Kidney epithelial cell (primary cell): ENCODE data around the gene KCNV2. TPM values are rescaled to one million over a fixed set of nuclear protein-coding genes. Genes with fewer than 3 reads are reported as not detected.

Experiments
- DNase-seq: peaks from one replicate; pipeline ENCODE4 v3.0.0-alpha.2; 2010; ENCODE audit warnings: low read depth
- H3K27me3 ChIP-seq: 2 replicates; pipeline ENCODE4 v1.6.0; 2011; ENCODE audit warnings: low read length; ENCODE audit not compliant: control insufficient read depth, insufficient read depth
- H3K36me3 ChIP-seq: 2 replicates; pipeline ENCODE4 v1.5.1; 2011; ENCODE audit warnings: low read length; ENCODE audit not compliant: control insufficient read depth, insufficient read depth
- H3K4me3 ChIP-seq: 2 replicates; pipeline ENCODE4 v1.5.1; 2011; ENCODE audit warnings: low read depth, mild to moderate bottlenecking, control low read depth, low read length
- CTCF ChIP-seq: IDR thresholded peaks from 2 replicates; pipeline ENCODE4 v1.5.1; 2011; ENCODE audit warnings: mild to moderate bottlenecking, moderate library complexity, low read length, control low read depth, inconsistent platforms; ENCODE audit not compliant: insufficient read depth, poor library complexity, severe bottlenecking
- total RNA-seq: library from RNA; depleted of rRNA; stranded (reverse); fragments of >200 nt; gene quantifications from 2 replicates; pipeline ENCODE4 v1.2.3, GENCODE V29; 2015

Gene KCNV2
- total RNA-seq, 1 donor from 2014 or later = not detected

- H3K36me3 ChIP-seq = no peaks in the 10 kb centered on the region
- TF ChIP-seq CTCF = no peak
- H3K27me3 ChIP-seq = no peaks in the 10 kb centered on the region
- DNase-seq = no peak
- no peak overlapping the region for H3K4me3 ChIP-seq
These were observed 39.1 kb upstream of the KCNV2 start for GRCh38 chr9:2677915-2678889.

GRCh38 chr9:2679011-2679410, 38.3 kb upstream of the KCNV2 start:
- H3K27me3 ChIP-seq = no peaks in the 10 kb centered on the region
- no peaks in the 10 kb centered on the region for H3K36me3 ChIP-seq
- no peak for TF ChIP-seq CTCF
- no peak for DNase-seq
- no peak overlapping the region for H3K4me3 ChIP-seq

GRCh38 chr9:2681981-2682380, 35.3 kb upstream of the KCNV2 start:
- Histone ChIP-seq H3K4me3 (no peak overlapping the region), H3K27me3 (no peaks in the 10 kb centered on the region), H3K36me3 (no peaks in the 10 kb centered on the region)
- no peak for TF ChIP-seq CTCF
- DNase-seq = no peak

- DNase-seq = no peak
- Histone ChIP-seq H3K27me3 (no peaks in the 10 kb centered on the region), H3K4me3 (no peak overlapping the region), H3K36me3 (no peaks in the 10 kb centered on the region)
- no peak for TF ChIP-seq CTCF
These were observed 30.4 kb upstream of the KCNV2 start for GRCh38 chr9:2686911-2687310.

GRCh38 chr9:2688636-2689035, 28.7 kb upstream of the KCNV2 start:
- no peak for TF ChIP-seq CTCF
- DNase-seq = no peak
- Histone ChIP-seq H3K27me3 (no peaks in the 10 kb centered on the region), H3K36me3 (no peaks in the 10 kb centered on the region), H3K4me3 (no peak overlapping the region)
